NB4 (cell line): ENCODE measurements around the gene ANAPC7.

Experiments
- DNase-seq: peaks from one replicate; pipeline ENCODE4 v3.0.0; 2010; ENCODE audit warnings: low read depth
- H3K4me3 ChIP-seq: one replicate; pipeline ENCODE4 v1.5.1; 2011; ENCODE audit warnings: mild to moderate bottlenecking, low read depth, low read length, moderate library complexity
- MYC ChIP-seq: IDR thresholded peaks from 2 replicates; pipeline ENCODE4 v1.6.1; 2011; ENCODE audit warnings: low read depth, low read length
- POLR2A ChIP-seq: IDR thresholded peaks from 2 replicates; pipeline ENCODE4 v1.6.1; 2011; ENCODE audit warnings: mild to moderate bottlenecking; ENCODE audit not compliant: insufficient read length; ENCODE audit errors: extremely low read depth
- TF ChIP-seq, protein P1 (sequence below): IDR thresholded peaks from 2 replicates; pipeline ENCODE4 v1.6.1; 2011; ENCODE audit warnings: low read depth, low read length
- TF ChIP-seq, protein P2 (sequence below): IDR thresholded peaks from one replicate; pipeline ENCODE4 v1.5.1; 2012; ENCODE audit warnings: low read depth, low read length

ANAPC7 gene

DNA sequence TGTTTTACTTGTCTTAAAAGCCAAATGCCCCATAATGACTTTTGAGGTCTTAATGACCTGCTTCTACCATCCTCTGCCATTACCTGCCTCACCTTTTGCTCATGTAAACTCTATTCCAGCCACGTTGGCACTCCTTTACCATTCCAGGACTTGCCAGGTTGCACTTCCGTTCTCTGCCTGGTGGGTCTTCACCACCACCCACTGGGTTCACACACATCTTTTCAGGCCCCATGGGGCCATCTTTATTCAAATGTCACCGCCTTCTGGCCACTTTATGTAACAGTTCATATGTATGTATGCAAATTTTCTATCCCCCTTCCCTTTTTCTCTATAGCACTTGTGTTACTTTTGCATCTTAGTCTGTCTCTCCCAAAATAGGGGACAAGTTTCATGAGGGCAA lies 64.8 kb downstream of the ANAPC7 start:
- peak; percentile 67 for DNase-seq
- TF ChIP-seq, protein P1, sequence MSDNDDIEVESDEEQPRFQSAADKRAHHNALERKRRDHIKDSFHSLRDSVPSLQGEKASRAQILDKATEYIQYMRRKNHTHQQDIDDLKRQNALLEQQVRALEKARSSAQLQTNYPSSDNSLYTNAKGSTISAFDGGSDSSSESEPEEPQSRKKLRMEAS, result no peak
- no peak for TF ChIP-seq MYC
- TF ChIP-seq, protein P2, sequence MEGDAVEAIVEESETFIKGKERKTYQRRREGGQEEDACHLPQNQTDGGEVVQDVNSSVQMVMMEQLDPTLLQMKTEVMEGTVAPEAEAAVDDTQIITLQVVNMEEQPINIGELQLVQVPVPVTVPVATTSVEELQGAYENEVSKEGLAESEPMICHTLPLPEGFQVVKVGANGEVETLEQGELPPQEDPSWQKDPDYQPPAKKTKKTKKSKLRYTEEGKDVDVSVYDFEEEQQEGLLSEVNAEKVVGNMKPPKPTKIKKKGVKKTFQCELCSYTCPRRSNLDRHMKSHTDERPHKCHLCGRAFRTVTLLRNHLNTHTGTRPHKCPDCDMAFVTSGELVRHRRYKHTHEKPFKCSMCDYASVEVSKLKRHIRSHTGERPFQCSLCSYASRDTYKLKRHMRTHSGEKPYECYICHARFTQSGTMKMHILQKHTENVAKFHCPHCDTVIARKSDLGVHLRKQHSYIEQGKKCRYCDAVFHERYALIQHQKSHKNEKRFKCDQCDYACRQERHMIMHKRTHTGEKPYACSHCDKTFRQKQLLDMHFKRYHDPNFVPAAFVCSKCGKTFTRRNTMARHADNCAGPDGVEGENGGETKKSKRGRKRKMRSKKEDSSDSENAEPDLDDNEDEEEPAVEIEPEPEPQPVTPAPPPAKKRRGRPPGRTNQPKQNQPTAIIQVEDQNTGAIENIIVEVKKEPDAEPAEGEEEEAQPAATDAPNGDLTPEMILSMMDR, result peak; percentile 20
- no peak for TF ChIP-seq POLR2A
- H3K4me3 ChIP-seq, result no peak overlapping the region

DNA sequence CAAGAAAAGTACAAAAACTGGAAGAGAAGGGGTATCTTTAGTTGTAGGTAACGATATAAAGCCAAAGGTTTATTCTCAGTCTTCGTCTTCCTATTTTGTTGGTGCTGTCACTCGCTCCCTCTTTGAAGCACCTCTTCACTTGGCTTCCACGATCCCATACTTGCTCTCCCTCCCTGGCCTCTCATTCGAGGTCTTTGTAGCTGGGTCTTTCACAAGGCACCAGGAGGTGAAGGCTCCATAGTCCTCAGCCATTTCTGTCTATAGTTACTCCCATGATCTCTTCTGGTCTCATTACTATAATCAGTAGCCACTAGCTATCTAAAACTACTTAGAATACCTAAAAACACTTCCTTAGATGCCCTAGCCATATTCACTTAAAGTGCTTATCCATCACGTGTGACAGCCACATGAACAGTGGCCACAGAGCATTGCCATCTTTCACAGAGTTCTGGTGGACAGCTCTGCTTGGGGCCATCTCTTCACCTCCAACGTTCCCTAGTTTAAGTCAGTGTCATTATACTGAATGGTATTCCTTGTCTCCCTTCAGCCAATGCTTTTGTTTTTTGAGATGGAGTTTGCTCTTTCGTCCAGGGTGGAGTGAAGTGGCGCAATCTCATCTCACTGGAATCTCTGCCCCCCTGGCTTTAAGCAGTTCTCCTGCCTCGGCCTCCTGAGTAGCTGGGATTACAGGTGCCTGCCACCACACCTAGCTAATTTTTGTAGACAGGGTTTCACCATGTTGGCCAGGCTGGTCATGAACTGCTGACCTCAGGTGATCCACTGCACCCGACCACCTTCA lies 65.4 kb downstream of the ANAPC7 start:
- no peak for TF ChIP-seq MYC
- TF ChIP-seq, protein P2, result no peak
- TF ChIP-seq, protein P1, result no peak
- TF ChIP-seq POLR2A, result no peak
- H3K4me3 ChIP-seq, result no peak overlapping the region
- no peak for DNase-seq

DNA sequence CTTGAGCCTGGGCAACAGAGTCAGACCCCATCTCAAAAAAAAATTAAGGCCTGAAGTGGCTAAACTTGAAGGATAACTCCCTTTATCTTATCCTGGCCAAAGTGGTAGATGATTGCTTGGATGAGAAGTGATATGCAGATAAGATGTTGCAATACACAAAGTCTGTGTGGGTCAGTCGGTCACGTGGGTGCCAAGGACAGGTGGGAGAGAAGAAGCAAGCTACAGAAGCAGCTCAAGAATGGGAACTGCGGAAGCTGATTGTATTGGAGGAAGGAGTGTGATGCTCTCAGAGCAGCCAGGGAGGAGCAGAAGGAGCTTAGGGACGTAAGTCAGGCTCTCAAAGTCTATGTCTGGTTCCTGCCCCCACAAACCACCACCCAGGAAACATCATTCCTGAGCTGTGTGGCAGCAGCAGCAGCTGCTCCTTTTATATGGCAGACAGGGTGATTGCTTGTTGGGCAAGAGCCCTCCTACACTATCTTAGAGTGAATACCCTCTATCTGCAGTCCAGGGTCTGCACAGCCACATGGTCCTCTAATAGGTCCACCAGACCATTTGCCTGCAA lies 67.9 kb downstream of the ANAPC7 start:
- no peak for TF ChIP-seq POLR2A
- TF ChIP-seq, protein P2, result no peak
- TF ChIP-seq, protein P1, result no peak
- peak; percentile 42 for DNase-seq

DNA sequence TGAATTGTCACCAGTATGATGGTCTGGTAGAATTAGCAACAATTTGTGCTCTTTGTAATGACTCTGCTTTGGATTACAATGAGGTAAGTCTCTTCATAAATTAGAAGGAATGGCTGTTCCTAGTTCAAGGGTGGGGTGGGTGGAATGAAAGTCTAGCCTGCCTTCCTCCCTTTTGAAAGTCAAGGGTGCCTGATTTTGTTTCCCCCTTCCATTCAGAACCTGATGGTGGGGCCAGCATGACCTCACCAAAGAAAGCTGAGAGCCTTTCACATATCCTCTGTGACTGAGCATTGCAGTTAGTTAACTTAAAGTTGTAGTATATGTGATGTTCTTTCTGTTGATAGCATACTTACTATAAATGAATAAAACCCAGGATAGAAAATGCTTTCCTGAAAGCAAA lies 70.3 kb downstream of the ANAPC7 start:
- TF ChIP-seq, protein P1, result no peak
- TF ChIP-seq MYC (no peak), POLR2A (no peak)
- H3K4me3 ChIP-seq, result no peak overlapping the region
- DNase-seq, result no peak

More for the DNA sequence above, 67.9 kb downstream of the ANAPC7 start:
- H3K4me3 ChIP-seq, result no peak overlapping the region

DNA sequence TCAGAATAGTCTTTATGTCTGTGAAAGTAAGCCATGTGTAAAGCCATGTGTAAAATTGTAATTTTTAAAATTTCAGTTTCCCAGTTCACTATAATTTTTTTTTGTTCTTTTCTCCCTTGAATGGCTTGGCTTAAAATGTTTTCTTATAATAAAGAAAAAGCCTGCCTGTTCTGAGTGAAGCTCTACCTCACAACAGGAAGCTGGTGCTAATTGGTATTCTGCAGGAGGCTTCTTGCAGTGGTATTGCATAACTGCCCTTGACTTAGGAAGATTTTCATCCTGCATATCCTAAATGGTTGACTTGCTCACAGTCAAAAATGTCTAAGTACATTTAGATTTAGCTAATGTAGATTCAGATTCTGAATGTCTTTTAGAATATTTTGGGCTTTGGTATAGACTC lies 73.0 kb downstream of the ANAPC7 start:
- TF ChIP-seq, protein P2, result no peak
- TF ChIP-seq, protein P1, result no peak
- TF ChIP-seq POLR2A (no peak), MYC (no peak)
- peak; percentile 88 for DNase-seq

DNA sequence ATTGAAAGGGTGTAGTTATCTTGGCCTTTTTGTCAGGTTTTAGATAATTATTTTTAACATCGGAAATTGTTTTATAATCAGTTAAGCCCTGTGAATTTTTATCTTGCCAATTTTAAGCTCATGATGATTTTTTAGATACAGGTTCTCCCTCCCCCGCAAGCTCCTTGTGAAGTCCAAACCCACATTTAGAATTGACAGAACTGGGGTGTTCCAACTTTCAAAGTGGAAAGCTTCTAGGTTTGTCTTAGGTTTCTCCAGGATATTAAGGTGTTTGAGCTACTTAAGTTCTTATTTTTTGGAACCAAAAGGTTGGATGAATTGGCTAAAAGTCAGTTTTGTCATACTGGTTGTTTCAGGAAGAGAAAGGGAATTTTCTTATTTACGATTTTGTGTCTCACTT lies 73.4 kb downstream of the ANAPC7 start:
- DNase-seq, result no peak
- TF ChIP-seq, protein P2, result no peak
- TF ChIP-seq POLR2A (no peak), MYC (no peak)
- TF ChIP-seq, protein P1, result no peak
- no peak overlapping the region for H3K4me3 ChIP-seq

More for the DNA sequence above, 73.0 kb downstream of the ANAPC7 start:
- no peak overlapping the region for H3K4me3 ChIP-seq
